ENCODE results near the gene ANKZF1. TPM values are rescaled to one million over a fixed set of nuclear protein-coding genes. Genes with fewer than 3 reads are reported as not detected.

ANKZF1 gene
- total RNA-seq, 1 experiment from 2014 or later, result 51.5 TPM

GRCh38 chr2:219181531-219181930, 48.1 kb upstream of the ANKZF1 start:
- CTCF ChIA-PET, result interaction anchor here (0.7 kb wide), 1 partner anchor 24 kb away, joined by 3 read pairs; no protein-coding TSS in a partner anchor
- POLR2A ChIA-PET, result no interaction called here
- H3K27me3 Mint-ChIP-seq (ENCODE audit: insufficient read depth, unreplicated experiment), result no peaks in the 10 kb centered on the region
- H3K4me3 ChIP-seq (ENCODE audit: low read depth, low read length), result no peak overlapping the region
- no peaks in the 10 kb centered on the region for H3K9me3 ChIP-seq
- no peaks in the 10 kb centered on the region; the same call in 1 of the 2 replicates for H3K27me3 ChIP-seq (replicated peaks; ENCODE audit: control insufficient read depth, insufficient read depth, low read length)
- peaks cover 39% of the 10 kb centered on the region for H3K36me3 Mint-ChIP-seq (ENCODE audit: insufficient read depth, unreplicated experiment)
- no peak for TF ChIP-seq CTCF (IDR thresholded peaks at IDR 0.05; ENCODE audit: insufficient read depth in 1 of 2, low read depth in 1 of 2, low read length in 1 of 2, severe bottlenecking in 1 of 2, unreplicated experiment in 1 of 2)
- H3K4me3 Mint-ChIP-seq (ENCODE audit: unreplicated experiment), result no peak overlapping the region
- peaks cover 7% of the 10 kb centered on the region for H3K4me1 ChIP-seq
- intact Hi-C loops (cut with micrococcal nuclease; ENCODE audit: unreplicated experiment), result no loop called here
- no peak for DNase-seq
- H3K27ac Mint-ChIP-seq (ENCODE audit: unreplicated experiment), result no peak overlapping the region
- H3K4me1 Mint-ChIP-seq (ENCODE audit: low read depth, unreplicated experiment), result peaks cover 8% of the 10 kb centered on the region
- no peaks in the 10 kb centered on the region for H3K9me3 Mint-ChIP-seq (ENCODE audit: unreplicated experiment)
- no TSS peak for BruUV-seq (replicated peaks)
- H3K36me3 ChIP-seq (ENCODE audit: control insufficient read depth, insufficient read depth, low read length), result peaks cover 6% of the 10 kb centered on the region

- intact Hi-C loops (cut with micrococcal nuclease; ENCODE audit: unreplicated experiment), result no loop called here
- H3K4me3 Mint-ChIP-seq (ENCODE audit: unreplicated experiment), result no peak overlapping the region
- peaks cover 6% of the 10 kb centered on the region for H3K36me3 ChIP-seq (ENCODE audit: control insufficient read depth, insufficient read depth, low read length)
- TF ChIP-seq CTCF (IDR thresholded peaks at IDR 0.05; ENCODE audit: insufficient read depth in 1 of 2, low read depth in 1 of 2, low read length in 1 of 2, severe bottlenecking in 1 of 2, unreplicated experiment in 1 of 2), result no peak
- POLR2A ChIA-PET, result no interaction called here
- H3K4me3 ChIP-seq (ENCODE audit: low read depth, low read length), result no peak overlapping the region
- peaks cover 8% of the 10 kb centered on the region for H3K4me1 Mint-ChIP-seq (ENCODE audit: low read depth, unreplicated experiment)
- no peaks in the 10 kb centered on the region; the same call in 1 of the 2 replicates for H3K27me3 ChIP-seq (replicated peaks; ENCODE audit: control insufficient read depth, insufficient read depth, low read length)
- H3K36me3 Mint-ChIP-seq (ENCODE audit: insufficient read depth, unreplicated experiment), result peaks cover 33% of the 10 kb centered on the region
- no peaks in the 10 kb centered on the region for H3K9me3 ChIP-seq
- no peaks in the 10 kb centered on the region for H3K9me3 Mint-ChIP-seq (ENCODE audit: unreplicated experiment)
- no peak for DNase-seq
- no TSS peak for BruUV-seq (replicated peaks)
- CTCF ChIA-PET, result interaction anchor here (0.6 kb wide), 1 partner anchor 202 kb away, joined by 5 read pairs; no protein-coding TSS in a partner anchor
- no peaks in the 10 kb centered on the region for H3K27me3 Mint-ChIP-seq (ENCODE audit: insufficient read depth, unreplicated experiment)
- H3K4me1 ChIP-seq, result peaks cover 7% of the 10 kb centered on the region
- no peak overlapping the region for H3K27ac Mint-ChIP-seq (ENCODE audit: unreplicated experiment)
Measured at GRCh38 chr2:219182331-219183150, 47.1 kb upstream of the ANKZF1 start.

GRCh38 chr2:219183151-219183772, 46.3 kb upstream of the ANKZF1 start:
- POLR2A ChIA-PET, result no interaction called here
- BruUV-seq (replicated peaks), result no TSS peak
- H3K36me3 ChIP-seq (ENCODE audit: control insufficient read depth, insufficient read depth, low read length), result peaks cover 6% of the 10 kb centered on the region

More at GRCh38 chr2:219183151-219183772, 46.3 kb upstream of the ANKZF1 start:
- no peak for DNase-seq
- Mint-ChIP-seq H3K4me1 (ENCODE audit: low read depth, unreplicated experiment) (peaks cover 8% of the 10 kb centered on the region), H3K27ac (ENCODE audit: unreplicated experiment) (no peak overlapping the region), H3K27me3 (ENCODE audit: insufficient read depth, unreplicated experiment) (no peaks in the 10 kb centered on the region), H3K4me3 (ENCODE audit: unreplicated experiment) (no peak overlapping the region), H3K36me3 (ENCODE audit: insufficient read depth, unreplicated experiment) (peaks cover 25% of the 10 kb centered on the region), H3K9me3 (ENCODE audit: unreplicated experiment) (no peaks in the 10 kb centered on the region)
- intact Hi-C loops (cut with micrococcal nuclease; ENCODE audit: unreplicated experiment), result no loop called here
- CTCF ChIA-PET, result interaction anchor here (0.6 kb wide), 1 partner anchor 202 kb away, joined by 5 read pairs; no protein-coding TSS in a partner anchor
- Histone ChIP-seq H3K27me3 (replicated peaks; ENCODE audit: control insufficient read depth, insufficient read depth, low read length) (no peaks in the 10 kb centered on the region; the same call in 1 of the 2 replicates), H3K9me3 (no peaks in the 10 kb centered on the region), H3K4me3 (ENCODE audit: low read depth, low read length) (no peak overlapping the region), H3K4me1 (peaks cover 7% of the 10 kb centered on the region)
- TF ChIP-seq CTCF (IDR thresholded peaks at IDR 0.05; ENCODE audit: insufficient read depth in 1 of 2, low read depth in 1 of 2, low read length in 1 of 2, severe bottlenecking in 1 of 2, unreplicated experiment in 1 of 2), result no peak
